ENCODE data around the gene UNC5A. TPM values are rescaled to one million over a fixed set of nuclear protein-coding genes. Genes with fewer than 3 reads are reported as not detected.

The UNC5A gene
- total RNA-seq, 6 experiments from 2014 or later = not detected

DNA sequence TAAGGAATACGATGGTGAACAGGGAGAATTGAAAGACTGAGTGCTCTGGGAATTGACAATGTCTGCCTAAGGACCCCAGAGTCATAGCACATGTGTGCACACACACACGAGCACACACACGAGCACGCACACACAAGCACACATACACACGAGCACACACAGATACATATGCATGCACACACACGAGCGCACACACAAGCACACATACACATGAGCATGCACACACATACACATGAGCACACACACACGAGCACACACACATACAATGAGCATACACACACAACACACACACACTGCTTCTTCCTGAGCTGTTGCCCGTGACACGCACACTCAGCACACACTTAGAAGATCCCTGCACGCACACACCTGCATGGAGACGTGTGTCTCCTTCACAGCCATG, 10.9 kb upstream of the UNC5A start:
- DNase-seq = no peak
- Mint-ChIP-seq H3K4me1 (ENCODE audit: low read depth) (peaks cover 11% of the 10 kb centered on the region; the same call in 1 of the 2 replicates), H3K4me3 (no peak overlapping the region), H3K36me3 (ENCODE audit: low read depth) (no peaks in the 10 kb centered on the region), H3K27ac (no peak overlapping the region), H3K27me3 (ENCODE audit: insufficient read depth) (peaks cover 35% of the 10 kb centered on the region), H3K9me3 (no peaks in the 10 kb centered on the region)
- TF ChIP-seq, protein P1, sequence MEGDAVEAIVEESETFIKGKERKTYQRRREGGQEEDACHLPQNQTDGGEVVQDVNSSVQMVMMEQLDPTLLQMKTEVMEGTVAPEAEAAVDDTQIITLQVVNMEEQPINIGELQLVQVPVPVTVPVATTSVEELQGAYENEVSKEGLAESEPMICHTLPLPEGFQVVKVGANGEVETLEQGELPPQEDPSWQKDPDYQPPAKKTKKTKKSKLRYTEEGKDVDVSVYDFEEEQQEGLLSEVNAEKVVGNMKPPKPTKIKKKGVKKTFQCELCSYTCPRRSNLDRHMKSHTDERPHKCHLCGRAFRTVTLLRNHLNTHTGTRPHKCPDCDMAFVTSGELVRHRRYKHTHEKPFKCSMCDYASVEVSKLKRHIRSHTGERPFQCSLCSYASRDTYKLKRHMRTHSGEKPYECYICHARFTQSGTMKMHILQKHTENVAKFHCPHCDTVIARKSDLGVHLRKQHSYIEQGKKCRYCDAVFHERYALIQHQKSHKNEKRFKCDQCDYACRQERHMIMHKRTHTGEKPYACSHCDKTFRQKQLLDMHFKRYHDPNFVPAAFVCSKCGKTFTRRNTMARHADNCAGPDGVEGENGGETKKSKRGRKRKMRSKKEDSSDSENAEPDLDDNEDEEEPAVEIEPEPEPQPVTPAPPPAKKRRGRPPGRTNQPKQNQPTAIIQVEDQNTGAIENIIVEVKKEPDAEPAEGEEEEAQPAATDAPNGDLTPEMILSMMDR (IDR thresholded peaks at IDR 0.05) = no peak

DNA sequence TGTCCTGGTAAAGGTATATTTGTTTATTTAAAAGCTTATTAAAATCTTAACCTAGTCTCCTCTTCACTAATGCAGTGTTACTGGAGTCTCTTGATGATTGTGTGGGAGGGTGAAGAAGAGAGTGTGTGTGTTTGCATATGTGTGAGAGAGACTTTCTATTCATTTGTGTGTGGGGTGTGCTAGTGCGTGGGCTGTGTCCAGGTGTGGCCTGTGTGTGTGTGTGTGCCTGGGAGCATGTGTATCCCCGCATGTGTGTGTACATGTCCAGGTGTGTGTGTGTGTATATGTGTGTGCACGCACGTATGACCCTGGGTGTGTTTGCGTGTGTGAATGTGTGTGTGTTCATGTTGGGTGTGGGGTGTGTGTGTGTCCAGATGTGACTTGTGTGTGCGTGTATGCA, 10.3 kb upstream of the UNC5A start:
- Mint-ChIP-seq H3K9me3 (no peaks in the 10 kb centered on the region), H3K4me1 (ENCODE audit: low read depth) (peaks cover 11% of the 10 kb centered on the region; the same call in 1 of the 2 replicates), H3K27me3 (ENCODE audit: insufficient read depth) (peaks cover 29% of the 10 kb centered on the region), H3K4me3 (no peak overlapping the region), H3K27ac (no peak overlapping the region), H3K36me3 (ENCODE audit: low read depth) (no peaks in the 10 kb centered on the region)
- TF ChIP-seq, protein P1 (IDR thresholded peaks at IDR 0.05) = no peak
- no peak for DNase-seq

DNA sequence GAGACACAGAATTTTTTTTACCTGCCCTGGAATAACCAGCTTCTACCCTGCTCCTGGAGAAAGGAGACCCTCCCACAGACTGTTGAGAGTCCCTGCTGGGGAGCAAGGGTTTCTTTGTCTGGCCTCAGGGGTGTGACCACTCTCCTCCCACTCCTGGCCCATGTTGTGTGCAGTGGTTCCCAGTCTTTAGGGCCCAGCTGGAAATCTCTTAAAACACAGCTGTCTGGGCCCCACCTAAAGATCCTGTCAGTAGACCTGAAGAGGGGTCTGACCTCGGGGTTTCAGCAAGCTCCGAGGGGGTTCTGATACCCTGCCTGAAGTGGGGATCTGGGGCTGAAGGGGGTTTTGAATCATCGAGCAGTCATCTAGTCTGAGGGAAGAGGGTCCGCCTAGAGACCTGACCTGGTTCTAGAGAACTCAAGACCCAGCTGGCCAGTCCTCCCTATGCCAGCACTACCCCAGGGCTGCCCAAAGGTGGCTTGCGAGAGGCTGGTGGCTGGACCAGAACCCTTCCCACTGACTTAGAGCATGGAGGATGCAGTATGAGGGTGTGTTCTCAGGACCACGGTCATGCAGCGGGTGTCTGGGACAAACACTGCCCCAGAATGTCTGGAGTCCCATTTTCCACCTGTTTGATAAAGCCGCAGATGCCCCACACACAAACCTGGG, 8.1 kb upstream of the UNC5A start:
- no peak for DNase-seq
- H3K9me3 Mint-ChIP-seq = no peaks in the 10 kb centered on the region
- TF ChIP-seq, protein P1 (IDR thresholded peaks at IDR 0.05) = no peak
- H3K4me1 Mint-ChIP-seq (ENCODE audit: low read depth) = no peaks in the 10 kb centered on the region
- H3K36me3 Mint-ChIP-seq (ENCODE audit: low read depth) = no peaks in the 10 kb centered on the region
- H3K27ac Mint-ChIP-seq = no peak overlapping the region
- H3K4me3 Mint-ChIP-seq = no peak overlapping the region
- peaks cover 9% of the 10 kb centered on the region for H3K27me3 Mint-ChIP-seq (ENCODE audit: insufficient read depth)

DNA sequence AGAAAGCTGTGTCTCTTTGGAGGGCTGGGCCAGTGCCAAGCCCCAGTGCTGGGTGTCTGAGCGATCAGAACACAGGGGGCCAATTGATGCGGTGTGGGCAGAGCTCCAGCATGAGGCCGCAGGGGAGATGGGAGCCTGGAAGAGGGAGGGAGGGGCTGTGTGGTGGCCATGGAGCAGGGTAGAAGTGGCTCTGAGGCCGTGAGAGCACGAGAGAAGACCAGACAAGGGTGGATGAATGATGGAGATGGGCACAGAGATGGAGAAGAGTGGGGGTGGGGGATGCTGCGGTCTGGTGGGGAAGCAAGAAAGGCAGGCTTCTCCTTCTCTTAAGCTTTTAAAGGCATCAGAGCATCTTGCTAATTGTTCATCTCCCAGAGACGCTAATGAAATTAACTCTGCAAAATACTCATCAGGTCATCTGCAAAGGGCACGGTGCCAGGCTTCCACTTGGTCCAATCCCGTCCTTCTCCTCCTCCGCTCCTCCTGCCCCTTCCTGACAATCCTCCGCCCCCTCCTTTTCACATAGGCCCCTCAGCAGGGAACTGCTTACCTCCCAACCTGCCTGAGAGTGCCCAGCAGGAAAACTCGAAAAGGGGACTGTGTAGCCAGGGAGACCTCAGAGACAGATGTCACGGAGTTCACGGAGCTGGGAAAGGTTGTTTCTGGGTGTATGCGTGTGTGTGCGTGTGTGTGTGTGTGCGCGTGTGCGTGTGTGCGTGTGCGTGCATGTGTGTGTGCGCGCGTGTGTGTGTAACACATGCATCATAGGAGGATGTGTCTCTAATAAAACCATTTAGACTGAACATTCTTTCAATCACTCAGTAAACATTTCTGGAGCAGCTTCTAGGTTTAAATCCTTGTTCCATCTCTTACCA, 7.1 kb upstream of the UNC5A start:
- Mint-ChIP-seq H3K4me3 (no peak overlapping the region), H3K27ac (no peak overlapping the region), H3K4me1 (ENCODE audit: low read depth) (no peaks in the 10 kb centered on the region), H3K9me3 (no peaks in the 10 kb centered on the region), H3K36me3 (ENCODE audit: low read depth) (no peaks in the 10 kb centered on the region), H3K27me3 (ENCODE audit: insufficient read depth) (peaks cover 3% of the 10 kb centered on the region; the same call in 1 of the 2 replicates)
- no peak for DNase-seq
- TF ChIP-seq, protein P1 (IDR thresholded peaks at IDR 0.05) = no peak

DNA sequence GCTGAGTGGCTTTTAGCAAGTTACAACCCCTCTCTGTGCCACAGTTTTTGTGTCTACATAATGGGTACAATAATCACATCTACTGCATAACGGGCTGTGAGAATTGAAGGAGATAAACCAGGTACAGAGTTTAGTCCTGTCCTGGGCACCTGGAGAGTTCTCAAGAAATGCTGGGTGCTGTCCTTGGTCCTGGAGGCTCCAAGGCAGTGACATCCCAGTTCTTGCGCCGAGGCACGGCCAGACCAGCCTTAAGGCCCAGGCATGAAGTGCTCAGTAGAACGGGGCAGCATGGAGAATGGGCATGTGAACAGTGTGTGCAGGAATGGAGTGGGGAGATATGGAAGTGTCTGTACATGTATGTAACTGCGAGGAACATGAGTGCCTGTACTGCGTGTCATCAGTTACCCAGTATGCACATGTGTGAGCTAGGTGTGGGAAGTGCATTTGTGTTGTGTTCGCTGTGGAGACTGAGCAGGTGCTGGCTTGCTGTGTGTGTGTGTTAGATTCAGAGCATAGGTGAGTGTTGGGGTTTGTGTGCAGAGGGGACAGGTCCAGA, 6.3 kb upstream of the UNC5A start:
- Mint-ChIP-seq H3K27me3 (ENCODE audit: insufficient read depth) (peaks cover 9% of the 10 kb centered on the region), H3K9me3 (no peaks in the 10 kb centered on the region), H3K27ac (no peak overlapping the region), H3K36me3 (ENCODE audit: low read depth) (no peaks in the 10 kb centered on the region), H3K4me1 (ENCODE audit: low read depth) (no peaks in the 10 kb centered on the region), H3K4me3 (no peak overlapping the region)
- DNase-seq = no peak
- TF ChIP-seq, protein P1 (IDR thresholded peaks at IDR 0.05) = no peak

Measured in HFFc6 (cell line).